GM18907 (cell line): ENCODE results near the gene RESF1.
A peak's percentile ranks its signal among the peaks of the same experiment; 100 is the strongest.
"Not testable (repeated sequence)": the region's sequence is repeated elsewhere in the genome, so short reads cannot be mapped to it uniquely, and the experiment has no call there.

Source experiments
- ATAC-seq: cut with Tn5 transposase; IDR thresholded peaks from one replicate; pipeline ENCODE4 v1.9.1; 2021; ENCODE audit warnings: mild to moderate bottlenecking, moderate library complexity; ENCODE audit not compliant: unreplicated experiment

RESF1 gene, protein sequence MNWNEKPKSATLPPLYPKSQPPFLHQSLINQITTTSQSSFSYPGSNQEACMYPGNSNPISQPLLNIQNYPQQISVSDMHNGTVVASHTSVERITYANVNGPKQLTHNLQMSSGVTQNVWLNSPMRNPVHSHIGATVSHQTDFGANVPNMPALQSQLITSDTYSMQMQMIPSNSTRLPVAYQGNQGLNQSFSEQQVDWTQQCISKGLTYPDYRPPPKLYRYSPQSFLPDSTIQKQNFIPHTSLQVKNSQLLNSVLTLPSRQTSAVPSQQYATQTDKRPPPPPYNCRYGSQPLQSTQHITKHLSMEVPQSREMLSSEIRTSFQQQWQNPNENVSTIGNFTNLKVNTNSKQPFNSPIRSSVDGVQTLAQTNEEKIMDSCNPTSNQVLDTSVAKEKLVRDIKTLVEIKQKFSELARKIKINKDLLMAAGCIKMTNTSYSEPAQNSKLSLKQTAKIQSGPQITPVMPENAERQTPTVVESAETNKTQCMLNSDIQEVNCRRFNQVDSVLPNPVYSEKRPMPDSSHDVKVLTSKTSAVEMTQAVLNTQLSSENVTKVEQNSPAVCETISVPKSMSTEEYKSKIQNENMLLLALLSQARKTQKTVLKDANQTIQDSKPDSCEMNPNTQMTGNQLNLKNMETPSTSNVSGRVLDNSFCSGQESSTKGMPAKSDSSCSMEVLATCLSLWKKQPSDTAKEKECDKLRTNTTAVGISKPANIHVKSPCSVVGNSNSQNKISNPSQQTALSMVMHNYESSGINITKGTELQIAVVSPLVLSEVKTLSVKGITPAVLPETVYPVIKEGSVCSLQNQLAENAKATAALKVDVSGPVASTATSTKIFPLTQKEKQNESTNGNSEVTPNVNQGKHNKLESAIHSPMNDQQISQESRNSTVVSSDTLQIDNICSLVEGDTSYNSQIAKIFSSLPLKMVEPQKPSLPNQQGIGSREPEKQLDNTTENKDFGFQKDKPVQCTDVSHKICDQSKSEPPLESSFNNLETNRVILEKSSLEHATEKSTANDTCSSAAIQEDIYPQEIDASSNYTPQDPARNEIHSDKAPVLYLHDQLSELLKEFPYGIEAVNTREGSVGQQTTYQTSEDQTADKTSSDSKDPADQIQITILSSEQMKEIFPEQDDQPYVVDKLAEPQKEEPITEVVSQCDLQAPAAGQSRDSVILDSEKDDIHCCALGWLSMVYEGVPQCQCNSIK (N-terminal part only)

DNA sequence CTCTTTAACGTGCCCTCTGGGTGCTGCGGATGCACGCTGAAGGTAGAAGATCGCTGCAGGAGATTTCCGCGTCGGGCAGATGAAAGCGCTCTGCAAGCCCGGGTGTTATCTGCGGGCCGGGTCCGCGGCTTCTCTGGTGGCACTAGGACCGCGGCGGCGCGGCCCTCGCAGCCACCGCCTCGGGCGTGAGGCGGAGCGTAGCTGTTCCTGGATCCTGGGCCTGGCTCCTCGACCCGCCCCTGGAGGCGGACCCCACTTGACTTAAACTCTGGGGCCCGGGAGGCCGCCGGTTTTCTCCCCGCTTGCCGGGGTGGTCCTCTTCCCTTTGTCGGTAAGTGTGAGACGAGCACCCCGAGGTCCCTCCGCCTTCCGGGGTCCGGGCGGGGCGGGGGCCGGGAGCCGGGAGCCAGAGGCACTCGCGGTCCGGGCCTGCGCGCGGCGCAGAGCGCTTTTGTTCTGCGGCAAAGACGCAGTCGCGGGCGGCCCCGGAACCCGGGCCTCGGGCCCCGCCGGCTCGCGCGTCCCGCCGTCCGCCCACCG lies at the start of gene RESF1:
Gene RESF1 (plus strand): TSS at position 255 of the 540 bp plus-strand sequence. CDS start 21,541 bp downstream, outside the sequence.
- peak; percentile 92 for ATAC-seq

DNA sequence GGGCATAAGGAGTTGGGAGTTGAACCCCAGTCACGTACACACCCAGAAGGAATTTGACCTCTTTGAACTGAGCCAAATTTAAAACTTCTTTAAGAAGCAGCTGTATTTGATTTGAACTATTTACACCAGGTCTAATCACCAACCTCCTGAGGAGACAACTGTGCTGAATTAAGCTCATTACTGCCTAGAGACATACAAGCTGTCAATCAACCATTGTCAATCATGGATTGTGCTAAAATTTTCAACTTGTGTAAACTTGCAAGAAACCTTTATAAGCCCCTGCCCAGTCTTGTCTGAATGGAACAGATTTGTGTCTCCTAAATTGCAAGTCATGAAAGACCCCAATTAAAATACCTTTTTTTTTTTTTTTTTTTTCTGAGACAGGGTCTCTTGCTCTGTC lies 44.3 kb upstream of the RESF1 start:
- no peak for ATAC-seq

GRCh38 chr12:31915446-31915845 lies 43.8 kb upstream of the RESF1 start:
- no peak for ATAC-seq

DNA sequence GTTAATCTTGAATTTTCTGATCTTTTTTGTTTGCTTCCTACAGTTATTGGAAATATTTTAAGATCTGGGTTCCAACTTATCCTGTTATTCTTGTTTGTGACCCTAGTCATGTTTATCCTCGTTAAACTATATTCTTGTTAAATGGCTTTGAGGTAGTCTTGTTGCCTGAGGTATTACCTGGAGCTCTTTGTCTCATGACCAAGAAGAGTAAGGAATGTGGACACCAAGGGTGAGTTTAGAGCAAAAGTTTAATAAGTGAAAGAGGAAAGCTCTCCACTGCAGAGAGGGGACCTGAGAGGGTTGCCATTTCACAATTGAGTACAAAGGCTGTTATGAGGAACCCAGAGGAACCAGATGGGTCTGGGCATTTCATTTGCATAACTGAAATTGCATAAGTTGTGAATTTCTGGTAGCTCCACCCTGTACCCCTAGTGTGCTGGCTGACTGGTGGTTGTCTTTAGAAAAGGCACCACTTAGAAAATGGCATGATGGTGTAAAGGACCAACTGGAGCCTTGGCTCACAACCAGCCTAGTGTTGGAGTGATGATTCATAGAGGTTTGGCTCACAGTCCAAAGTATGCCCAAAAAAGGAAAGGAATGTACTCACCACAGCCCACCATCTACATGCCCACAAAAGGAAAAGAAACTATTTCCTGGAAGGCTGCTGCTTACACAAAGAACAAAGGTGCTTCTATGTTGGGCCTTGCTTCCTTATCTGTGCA lies 36.7 kb upstream of the RESF1 start:
- ATAC-seq: no peak

- no peak for ATAC-seq
Measured at GRCh38 chr12:31923063-31923412, 36.2 kb upstream of the RESF1 start.

- no peak for ATAC-seq
Measured at GRCh38 chr12:31928246-31929026, 30.8 kb upstream of the RESF1 start.

DNA sequence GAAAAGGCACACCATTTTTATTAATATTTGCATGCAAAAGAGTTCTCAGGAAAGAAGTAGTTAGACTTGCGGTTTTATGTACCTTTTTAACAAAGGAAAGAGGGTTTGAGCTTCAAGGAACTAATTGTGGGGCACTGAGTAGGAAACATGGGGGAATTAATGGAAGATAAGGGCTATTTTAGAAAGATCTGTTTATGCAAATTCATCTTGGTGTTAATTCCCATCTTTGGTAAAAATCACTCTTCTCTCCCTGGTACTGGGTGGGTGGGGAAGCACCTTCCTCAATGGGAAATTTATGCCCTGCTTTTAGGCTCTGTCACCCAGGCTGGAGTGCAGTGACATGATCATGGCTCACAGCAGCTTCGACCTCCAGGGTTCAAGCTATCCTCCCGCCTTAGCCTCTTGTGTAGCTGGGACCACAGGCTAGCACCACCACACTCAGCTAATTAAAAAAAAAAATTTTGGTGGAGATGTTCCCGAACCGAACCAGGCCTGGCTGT lies 30.1 kb upstream of the RESF1 start:
- no peak for ATAC-seq

GRCh38 chr12:31931796-31932715 lies 27.2 kb upstream of the RESF1 start:
- ATAC-seq: no peak

DNA sequence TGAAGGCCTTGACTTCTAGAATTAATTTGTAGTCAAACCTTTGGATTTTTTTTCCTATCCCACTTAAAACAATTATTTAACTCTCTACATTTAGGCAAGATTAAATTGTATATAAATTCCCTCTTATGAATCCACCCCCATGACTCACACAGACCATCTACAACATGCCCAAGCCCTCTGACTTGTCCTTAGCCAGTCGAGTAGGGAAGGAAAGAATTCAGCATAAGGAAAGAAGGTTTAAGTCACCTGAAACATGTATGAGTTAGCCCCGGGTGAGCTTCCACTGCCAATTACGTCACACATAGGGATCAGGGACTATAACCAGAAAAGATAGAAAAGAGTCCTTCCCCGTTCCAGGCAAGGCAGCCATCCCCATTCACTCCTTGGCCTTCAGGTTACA lies 14.9 kb upstream of the RESF1 start:
- ATAC-seq: no peak

GRCh38 chr12:31947971-31948370 lies 11.2 kb upstream of the RESF1 start:
- no peak for ATAC-seq

GRCh38 chr12:31948697-31949359 lies 10.4 kb upstream of the RESF1 start:
- ATAC-seq: not testable (repeated sequence)

- ATAC-seq: no peak
Measured at GRCh38 chr12:31950088-31950487, 9.1 kb upstream of the RESF1 start.

GRCh38 chr12:31950492-31950891 lies 8.7 kb upstream of the RESF1 start:
- ATAC-seq: no peak

GRCh38 chr12:31951008-31951407 lies 8.2 kb upstream of the RESF1 start:
- ATAC-seq: no peak

DNA sequence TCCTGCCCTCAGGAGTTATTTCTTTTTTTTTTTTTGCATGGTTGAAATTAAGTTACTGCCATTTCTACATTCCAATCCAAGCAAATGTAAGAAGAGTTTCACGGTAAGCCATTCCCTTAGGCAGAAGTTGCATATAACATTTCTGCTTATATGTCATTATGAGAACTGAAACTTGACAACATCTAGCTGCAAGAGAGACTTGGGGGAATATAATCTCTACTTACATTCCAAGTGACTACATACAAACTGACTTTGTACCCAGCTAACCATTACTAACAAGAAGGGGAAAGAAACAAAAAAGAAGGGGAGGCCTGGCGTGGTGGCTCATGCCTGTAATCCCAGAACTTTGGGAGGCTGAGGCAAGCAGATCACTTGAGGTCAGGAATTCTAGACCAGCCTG lies 7.3 kb upstream of the RESF1 start:
- no peak for ATAC-seq

GRCh38 chr12:31952418-31952817 lies 6.8 kb upstream of the RESF1 start:
- ATAC-seq: no peak

GRCh38 chr12:31954925-31955858 lies 4.0 kb upstream of the RESF1 start:
- ATAC-seq: no peak
